Right renal pelvis (tissue), 4 donors: ENCODE results near the gene MMP25. TPM values are rescaled to one million over a fixed set of nuclear protein-coding genes. Genes with fewer than 3 reads are reported as not detected.

Experiments
- DNase-seq, 4 donors: peaks; one replicate each; pipeline ENCODE4 v3.0.0-alpha.2; 2013; ENCODE audit warnings: low read depth in 4 of 4, low spot score in 3 of 4, missing footprints in 1 of 4
- polyA plus RNA-seq, 4 donors: library from polyadenylated mRNA; unstranded; fragments of 120-200 nt; gene quantifications; one replicate each; pipeline ENCODE4 v1.2.1, GENCODE V29; 2013; ENCODE audit not compliant: insufficient read length in 4 of 4

MMP25 gene
- polyA plus RNA-seq, 4 donors: 0.78 to 1.8 (median 1.1) TPM

GRCh38 chr16:3088925-3089716 is 42.8 kb downstream of the MMP25 start:
- no peak for DNase-seq

GRCh38 chr16:3089717-3090592 is 43.6 kb downstream of the MMP25 start:
- DNase-seq: no peak

- no peak for DNase-seq
These were observed 45.2 kb downstream of the MMP25 start for GRCh38 chr16:3091551-3091950.

- DNase-seq: no peak
These were observed 46.2 kb downstream of the MMP25 start for GRCh38 chr16:3092501-3092941.

GRCh38 chr16:3094289-3095027 is 48.1 kb downstream of the MMP25 start:
- DNase-seq: no peak

GRCh38 chr16:3095869-3096268 is 49.5 kb downstream of the MMP25 start:
- DNase-seq: no peak

- no peak for DNase-seq
These were observed 50.0 kb downstream of the MMP25 start for GRCh38 chr16:3096362-3096761.

GRCh38 chr16:3097266-3097665 is 50.9 kb downstream of the MMP25 start:
- DNase-seq: no peak

GRCh38 chr16:3098459-3099394 is 52.4 kb downstream of the MMP25 start, which contains the start of gene ZSCAN10:
Gene ZSCAN10 (minus strand): TSS chr16:3099294. CDS start chr16:3092937, 6,357 bp downstream.
- no peak for DNase-seq

- no peak for DNase-seq
These were observed 53.0 kb downstream of the MMP25 start for GRCh38 chr16:3099395-3099731.

GRCh38 chr16:3099732-3100499 is 53.6 kb downstream of the MMP25 start:
- peak in 3 of 4 donors; percentile 76 to 82 (median 78) for DNase-seq

- no peak for DNase-seq
These were observed 54.9 kb downstream of the MMP25 start for GRCh38 chr16:3101018-3101840.

GRCh38 chr16:3101841-3102470 is 55.6 kb downstream of the MMP25 start:
- DNase-seq: no peak

GRCh38 chr16:3106205-3106928 is 60.0 kb downstream of the MMP25 start:
- DNase-seq: peak; percentile 78 to 82 (median 81)
